GM18868 (cell line): Measurements from ENCODE around the gene PCDHGC5.

Source experiments
- ATAC-seq: cut with Tn5 transposase; IDR thresholded peaks from one replicate; pipeline ENCODE4 v1.9.1; 2021; ENCODE audit warnings: mild to moderate bottlenecking, moderate library complexity; ENCODE audit not compliant: unreplicated experiment

The PCDHGC5 gene

DNA sequence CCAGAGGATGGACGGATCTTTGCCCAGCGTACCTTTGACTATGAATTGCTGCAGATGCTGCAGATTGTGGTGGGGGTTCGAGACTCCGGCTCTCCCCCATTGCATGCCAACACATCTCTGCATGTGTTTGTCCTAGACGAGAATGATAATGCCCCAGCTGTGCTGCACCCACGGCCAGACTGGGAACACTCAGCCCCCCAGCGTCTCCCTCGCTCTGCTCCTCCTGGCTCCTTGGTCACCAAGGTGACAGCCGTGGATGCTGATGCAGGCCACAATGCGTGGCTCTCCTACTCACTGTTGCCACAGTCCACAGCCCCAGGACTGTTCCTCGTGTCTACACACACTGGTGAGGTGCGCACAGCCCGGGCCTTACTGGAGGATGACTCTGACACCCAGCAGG lies 1.9 kb downstream of the PCDHGC5 start:
- ATAC-seq: no peak

DNA sequence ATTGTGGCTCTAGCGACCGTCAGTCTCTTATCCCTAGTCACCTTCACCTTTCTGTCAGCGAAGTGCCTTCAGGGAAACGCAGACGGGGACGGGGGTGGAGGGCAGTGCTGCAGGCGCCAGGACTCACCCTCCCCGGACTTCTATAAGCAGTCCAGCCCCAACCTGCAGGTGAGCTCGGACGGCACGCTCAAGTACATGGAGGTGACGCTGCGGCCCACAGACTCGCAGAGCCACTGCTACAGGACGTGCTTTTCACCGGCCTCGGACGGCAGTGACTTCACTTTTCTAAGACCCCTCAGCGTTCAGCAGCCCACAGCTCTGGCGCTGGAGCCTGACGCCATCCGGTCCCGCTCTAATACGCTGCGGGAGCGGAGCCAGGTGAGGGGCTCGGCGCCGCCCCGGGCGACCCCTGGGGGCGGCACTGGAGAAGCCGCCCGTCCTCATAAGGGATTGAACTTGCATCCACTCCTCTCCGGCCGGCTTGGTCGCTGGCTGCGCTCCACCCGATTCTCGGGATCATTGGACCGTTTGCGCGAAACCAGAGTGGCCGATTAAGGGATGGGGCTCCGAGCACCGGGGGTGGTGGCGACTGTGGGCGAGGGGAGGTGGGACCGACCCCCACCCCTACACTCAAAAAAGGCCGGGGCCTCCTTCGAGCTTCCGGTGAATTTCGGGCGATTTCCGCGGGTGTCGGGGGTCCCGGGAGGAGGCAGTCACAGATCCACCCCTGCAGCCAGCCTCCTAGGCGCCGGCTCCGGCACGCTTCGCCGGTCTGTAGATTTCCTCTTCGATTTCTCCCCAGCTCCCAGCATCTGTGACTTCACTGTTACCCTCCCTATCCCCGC lies 2.7 kb downstream of the PCDHGC5 start:
- ATAC-seq: peak; percentile 33

DNA sequence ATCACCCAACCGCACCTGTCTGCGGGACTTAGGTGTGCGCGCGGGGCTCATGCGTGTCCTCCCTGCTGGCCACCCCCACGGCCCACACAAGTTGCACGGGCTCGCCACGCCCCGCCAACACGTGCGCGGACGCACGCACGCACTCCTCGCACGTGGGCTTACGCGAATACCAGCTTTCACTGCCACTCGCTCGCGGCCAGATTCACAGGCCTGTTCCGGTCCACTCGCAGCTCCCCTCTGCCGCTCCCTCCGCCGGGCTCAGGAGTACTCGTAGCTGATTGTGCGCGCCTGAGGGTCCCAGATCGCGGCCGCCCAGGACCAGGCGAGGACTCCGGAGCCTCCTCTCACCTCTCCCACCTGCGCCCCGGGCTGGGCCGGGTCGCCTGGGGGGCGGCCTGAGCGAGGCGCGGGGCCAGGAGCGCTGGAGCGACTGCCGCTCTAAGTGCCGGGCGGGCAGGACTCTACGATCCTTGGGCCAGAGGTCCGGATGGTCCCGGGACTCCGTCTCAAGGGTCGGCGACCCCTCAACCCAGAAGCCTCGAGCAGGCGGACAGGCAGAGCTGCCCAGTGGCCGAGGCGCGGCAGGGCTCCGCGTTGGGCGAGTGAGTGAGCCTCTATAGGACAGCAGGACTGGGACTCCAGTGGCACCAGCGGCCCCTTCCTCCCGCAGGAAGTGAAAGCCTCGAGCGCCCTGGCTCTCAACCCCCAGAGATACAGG lies 3.4 kb downstream of the PCDHGC5 start:
- peak; percentile 57 for ATAC-seq

DNA sequence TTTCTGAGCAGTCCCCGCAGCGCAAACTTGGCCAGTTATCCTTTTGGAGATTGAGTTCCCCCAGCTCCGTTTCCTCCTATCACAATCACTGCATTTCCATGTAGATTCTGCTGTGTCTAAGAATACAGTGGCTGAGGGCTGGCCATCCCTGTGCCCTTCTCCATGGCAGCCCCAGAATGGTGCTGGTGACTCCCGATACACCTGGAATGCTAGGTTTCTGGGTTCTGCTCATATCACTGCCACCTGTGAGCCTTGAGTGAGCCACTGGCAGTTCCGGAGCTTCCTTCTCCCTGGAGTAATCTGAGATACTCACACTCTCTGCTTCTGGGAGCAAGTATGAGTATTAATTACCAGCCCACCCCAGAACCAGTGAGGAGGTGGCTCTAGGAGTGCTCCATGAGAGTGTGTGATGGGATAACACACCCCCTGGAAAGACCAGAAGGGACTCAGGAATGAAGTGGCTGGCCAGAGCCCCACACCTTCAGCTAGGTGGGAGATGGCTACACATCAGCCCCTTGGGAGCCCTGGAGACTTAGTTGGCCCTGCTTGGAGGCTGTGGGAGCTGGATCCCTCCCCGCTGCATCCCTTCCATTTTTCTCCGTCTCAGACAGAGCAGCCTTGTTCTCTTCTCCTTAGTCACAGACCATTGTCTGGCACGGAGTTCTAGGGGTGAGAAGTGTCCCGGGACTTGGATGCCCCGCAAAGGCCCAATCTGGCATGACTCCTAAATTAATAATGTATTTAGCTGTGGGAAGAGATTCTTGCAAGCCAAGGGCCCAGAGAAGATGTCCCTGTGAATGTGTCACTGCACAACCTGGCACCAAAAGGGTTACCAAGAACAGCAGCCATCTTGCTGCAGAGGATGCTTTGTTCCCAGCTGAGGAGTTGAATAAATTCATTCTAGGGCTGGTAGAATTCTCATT lies 4.9 kb downstream of the PCDHGC5 start:
- no peak for ATAC-seq

DNA sequence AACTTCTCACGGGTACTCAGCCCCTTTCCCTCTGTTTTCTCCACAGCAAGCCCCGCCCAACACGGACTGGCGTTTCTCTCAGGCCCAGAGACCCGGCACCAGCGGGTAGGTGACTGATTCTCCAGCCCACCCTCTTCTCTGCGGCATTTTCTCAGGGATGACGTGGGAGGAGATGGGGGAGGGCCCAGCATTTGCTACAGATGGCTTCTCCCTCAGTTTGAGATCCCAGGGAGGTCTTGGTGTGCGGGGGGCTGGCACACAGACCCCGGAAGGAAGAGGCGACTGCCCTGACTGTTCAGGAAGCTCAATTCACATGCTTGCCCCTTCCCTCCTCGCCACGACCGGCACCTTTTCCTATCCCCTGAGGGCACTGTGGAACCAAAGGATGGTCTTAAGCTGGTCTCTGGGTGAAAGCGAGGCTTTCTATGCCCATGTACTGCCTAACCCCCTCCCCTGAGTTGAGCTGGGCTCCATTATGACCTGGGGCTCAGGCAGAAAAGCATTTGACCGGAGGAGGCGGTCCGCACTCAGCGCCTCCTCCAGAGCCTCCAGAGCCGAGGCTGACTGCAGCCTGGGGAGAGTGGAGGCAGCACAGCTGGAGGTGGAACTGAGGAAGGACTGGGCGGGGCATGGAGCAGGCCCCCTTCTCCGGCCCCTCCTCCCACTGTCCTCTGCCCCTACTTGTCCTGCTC lies 6.0 kb downstream of the PCDHGC5 start:
- no peak for ATAC-seq

DNA sequence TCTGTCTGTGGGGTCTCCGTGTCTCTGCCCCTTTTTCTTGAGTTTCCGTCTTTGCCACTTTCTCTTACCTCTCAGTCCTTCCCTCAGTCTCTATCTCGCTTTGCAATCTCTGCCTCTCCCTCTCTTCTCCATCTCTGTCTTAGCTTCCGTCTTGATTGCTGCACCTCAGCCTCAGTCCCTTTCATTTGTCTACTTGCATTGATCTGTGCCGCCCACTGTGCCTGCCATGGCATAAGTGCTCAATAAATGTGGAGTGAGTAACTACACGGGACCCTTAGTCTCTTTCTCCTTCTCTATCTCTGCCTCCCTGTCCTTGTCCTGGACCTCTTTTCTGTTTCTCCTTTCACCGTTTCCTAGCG lies 6.6 kb downstream of the PCDHGC5 start:
- ATAC-seq: no peak

DNA sequence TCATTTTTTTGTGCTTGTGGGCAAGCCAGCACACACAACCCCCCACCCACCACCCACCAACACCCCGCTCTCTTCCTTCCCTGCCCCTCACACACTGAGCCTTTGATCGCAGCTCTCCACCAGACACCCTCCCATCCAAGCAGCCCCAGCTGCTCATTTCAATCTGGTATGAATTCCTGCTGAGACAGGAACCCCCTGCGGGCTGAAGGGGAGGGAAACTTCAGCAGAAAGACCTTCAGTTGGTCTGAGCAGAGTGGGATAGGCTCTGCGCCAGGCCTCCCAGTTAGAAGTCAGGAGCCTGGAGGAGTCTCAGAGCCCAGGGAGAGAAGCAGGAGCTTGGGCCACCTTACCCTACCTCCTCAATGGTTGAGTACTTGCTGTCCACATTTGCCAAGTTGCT lies 7.2 kb downstream of the PCDHGC5 start:
- ATAC-seq: no peak

DNA sequence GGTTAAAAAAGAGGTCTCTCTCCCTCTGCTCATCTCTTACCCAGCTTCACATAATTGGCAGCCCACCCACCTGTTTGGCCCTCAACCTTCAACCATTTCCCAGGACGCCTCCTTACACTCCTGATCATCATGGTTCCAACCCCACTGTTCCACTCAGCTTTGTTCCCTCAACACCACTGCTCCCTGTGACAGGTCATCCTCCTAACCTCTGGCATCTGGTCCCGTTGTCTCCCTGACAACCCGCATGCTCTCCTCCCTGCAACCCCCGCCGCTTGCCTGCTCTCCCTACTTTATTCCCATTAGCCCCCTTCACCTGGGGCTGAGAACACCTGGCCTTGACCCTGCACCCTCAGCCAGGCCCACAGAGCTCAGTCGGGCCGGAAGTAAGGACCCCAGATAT lies 12.9 kb downstream of the PCDHGC5 start:
- ATAC-seq: no peak

DNA sequence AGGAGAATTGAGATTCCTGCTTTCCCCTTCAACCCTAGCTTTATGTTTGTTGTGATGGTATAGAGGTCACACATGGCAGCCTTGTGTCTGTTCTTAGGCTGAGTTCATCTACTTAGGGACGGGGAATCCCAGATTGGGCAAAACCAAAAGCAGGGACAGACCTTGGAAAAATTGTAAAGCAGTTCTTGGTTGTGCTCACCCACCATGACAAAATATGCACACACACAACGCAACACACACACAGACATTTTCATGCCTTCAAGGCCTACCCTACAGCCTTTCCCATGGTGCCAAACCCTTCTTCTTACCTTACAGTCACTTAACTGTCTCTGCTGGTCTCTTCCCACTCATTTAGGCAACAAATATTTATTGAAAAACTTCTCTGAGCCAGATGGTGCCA lies 14.8 kb downstream of the PCDHGC5 start:
- no peak for ATAC-seq

DNA sequence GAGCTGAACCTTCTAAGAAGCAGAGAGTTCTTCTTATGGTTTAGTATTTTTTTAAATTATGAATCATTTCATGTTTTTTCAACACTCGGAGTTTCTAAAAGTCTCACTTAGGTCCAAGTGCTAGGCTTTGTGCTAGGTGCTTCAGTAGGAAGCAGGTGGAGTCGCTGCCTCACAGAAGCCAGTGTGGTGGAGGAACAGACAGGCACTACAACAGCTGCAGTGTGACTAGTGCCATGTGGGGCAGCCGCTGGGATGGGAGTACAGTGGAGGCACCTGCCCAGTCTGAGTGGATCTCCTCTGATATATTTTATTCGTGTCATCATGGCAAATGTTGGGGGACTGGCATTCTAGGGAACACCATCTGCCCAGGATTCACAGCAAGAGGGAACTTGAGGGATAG lies 15.3 kb downstream of the PCDHGC5 start:
- no peak for ATAC-seq

DNA sequence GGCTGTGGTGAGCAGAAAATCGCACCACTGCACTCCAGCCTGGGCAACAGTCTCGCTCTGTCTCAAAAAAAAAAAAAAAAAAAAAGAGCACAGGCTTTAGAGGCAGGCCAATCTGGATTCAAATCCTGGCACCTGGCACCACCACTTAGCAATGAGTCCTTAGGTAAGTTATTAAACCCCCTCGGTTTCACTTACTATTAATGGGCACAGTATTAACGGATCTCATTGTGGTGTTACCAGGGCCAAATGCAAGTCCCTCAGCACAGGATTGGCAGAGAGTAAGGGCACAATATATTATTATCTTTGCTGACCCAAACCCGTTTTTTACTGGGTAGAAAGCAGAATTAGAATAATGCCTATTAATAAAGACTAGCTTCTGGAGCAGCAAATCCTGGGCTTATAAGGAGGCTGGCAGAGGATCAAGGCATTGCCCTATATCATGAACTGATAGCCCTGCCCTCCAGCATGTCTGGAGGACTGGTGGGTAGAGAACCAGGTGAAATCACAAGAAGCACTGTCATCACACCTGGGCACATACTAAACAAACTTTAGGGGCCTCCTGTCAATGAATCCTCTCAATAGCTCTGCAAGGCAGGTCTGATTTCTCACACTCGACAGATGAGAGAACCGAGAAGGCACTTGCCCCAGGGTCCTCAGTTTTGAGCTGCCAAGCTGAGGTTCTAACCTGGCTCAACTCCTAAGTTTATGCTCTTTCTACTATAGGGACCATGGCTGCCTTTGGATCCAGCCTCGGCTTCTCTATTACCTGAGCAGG lies 17.7 kb downstream of the PCDHGC5 start:
- ATAC-seq: no peak

DNA sequence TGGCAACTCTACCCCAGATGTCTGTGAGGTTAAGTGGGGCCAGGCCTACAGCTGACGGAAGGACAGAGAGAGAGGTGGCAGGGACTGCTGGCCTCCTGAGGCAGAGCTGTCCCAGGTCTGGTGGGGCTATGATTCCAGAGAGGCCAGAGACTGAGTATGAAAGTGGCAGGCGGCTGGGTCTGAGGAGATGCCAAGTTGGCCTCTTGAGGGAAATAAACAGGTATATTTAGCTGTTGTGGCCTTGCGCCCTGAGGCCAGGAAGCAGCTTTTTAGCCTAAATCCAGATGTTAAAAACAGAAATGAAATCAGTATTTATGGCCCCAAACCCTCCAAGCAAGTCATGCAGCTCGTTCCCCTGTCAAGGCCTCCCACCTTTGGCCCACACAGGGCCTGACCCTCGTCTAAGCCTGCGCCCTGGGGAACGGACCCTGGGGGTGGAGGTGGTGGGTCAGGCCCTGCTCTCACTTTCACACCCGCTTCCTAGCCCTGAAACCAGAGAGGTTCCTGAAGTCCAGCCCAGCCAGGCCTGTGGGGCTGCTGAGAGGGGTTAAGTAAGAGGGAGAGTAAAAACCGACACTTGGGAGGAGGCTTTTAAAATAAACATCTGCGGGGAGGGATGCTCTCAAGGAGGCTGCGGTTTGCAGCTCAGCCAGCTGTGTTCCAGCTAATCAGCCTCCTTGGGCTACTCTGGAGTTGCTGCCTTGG lies 18.7 kb downstream of the PCDHGC5 start:
- peak; percentile 17 for ATAC-seq

DNA sequence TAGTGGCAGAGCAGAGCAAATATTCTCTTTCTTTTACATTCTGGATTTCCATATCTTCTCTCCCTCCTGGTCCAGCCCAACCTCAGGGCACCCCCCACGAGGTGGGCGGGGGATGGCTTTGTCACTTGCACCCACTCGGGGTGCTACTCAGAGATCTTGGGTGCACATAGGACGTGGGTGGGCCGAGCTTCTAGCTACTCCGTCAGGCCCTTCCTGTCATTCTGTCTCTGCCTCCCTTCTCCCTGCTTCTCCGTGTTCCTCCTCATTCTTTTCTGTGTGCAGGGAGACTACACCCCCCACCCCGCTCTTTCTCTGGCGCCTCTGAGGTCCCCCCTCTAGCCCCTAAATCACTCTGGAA lies 19.5 kb downstream of the PCDHGC5 start:
- no peak for ATAC-seq

DNA sequence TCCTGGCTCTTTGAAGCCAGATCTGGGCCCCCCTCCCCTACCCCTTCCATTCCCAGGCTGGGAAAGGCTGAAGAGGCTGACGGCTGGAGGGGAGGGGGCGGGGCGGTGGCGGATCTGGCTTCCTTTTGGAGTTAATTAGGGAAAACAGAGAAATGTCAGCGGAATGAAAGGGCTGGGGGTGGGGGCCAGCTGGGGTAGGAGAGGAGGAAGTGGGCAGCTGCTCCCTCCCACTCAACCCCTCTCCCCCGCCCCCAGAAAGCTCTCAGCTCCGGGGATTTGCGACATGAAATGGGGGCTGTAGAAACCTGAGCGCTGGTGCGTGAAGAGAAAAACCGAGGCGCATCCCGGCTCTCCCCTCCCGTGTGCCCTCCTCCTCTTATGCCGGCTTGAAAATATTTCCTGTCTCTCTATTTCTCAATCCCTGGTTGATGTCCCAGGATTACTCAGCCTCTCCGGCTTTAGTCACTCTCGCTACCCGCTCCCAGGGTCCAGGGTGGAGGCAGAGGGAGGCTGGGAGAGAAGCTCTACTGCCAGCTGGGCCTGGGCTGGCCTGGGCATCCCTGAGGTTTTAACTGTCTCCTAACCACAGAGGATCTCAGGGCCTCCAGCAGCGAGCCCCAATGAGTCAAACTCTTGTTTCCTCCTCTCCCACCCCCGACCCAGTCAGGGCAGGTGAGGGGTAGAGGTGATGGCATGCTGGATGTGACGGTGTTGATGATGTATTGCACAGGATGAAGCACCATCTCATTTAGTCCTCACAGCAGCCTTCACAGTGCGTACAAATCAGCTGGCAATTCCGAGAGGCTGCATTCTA lies 20.1 kb downstream of the PCDHGC5 start:
- ATAC-seq: peak; percentile 19

DNA sequence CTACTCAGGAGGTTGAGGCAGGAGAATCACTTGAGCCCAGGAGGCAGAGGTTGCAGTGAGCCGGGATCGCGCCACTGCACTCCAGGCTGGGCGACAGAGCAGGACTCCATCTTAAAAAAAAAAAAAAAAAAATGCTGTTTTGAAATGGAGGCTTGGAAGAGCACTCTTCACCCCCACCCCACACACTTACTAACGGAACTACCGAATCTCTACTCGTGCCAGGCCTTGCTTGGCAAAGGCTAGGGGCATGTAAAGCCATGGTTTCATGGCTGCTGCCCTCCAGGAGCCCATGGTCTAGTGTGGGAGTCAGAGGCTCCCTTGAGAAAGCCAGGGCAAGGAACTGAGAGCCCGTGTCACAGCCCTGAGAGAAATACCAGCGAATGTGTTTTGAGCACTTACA lies 21.3 kb downstream of the PCDHGC5 start:
- ATAC-seq: no peak

DNA sequence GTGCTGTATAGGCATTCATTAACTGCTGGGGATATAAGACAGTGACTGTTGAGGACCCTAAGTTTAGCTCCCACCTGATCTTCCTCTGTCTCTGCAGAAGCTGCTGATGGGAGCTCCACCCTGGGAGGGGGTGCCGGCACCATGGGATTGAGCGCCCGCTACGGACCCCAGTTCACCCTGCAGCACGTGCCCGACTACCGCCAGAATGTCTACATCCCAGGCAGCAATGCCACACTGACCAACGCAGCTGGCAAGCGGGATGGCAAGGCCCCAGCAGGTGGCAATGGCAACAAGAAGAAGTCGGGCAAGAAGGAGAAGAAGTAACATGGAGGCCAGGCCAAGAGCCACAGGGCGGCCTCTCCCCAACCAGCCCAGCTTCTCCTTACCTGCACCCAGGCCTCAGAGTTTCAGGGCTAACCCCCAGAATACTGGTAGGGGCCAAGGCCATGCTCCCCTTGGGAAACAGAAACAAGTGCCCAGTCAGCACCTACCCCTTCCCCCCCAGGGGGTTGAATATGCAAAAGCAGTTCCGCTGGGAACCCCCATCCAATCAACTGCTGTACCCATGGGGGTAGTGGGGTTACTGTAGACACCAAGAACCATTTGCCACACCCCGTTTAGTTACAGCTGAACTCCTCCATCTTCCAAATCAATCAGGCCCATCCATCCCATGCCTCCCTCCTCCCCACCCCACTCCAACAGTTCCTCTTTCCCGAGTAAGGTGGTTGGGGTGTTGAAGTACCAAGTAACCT lies 22.1 kb downstream of the PCDHGC5 start:
- peak; percentile 44 for ATAC-seq

DNA sequence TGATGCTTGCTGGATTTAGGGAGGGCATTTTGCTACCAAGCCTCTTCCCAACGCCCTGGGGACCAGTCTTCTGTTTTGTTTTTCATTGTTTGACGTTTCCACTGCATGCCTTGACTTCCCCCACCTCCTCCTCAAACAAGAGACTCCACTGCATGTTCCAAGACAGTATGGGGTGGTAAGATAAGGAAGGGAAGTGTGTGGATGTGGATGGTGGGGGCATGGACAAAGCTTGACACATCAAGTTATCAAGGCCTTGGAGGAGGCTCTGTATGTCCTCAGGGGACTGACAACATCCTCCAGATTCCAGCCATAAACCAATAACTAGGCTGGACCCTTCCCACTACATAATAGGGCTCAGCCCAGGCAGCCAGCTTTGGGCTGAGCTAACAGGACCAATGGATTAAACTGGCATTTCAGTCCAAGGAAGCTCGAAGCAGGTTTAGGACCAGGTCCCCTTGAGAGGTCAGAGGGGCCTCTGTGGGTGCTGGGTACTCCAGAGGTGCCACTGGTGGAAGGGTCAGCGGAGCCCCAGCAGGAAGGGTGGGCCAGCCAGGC lies 23.0 kb downstream of the PCDHGC5 start:
- ATAC-seq: no peak
